H1 (cell line): ENCODE data around the gene LFNG. TPM values are rescaled to one million over a fixed set of nuclear protein-coding genes. Genes with fewer than 3 reads are reported as not detected.

Source experiments
- GABPA ChIP-seq: IDR thresholded peaks from 2 replicates; pipeline ENCODE4 v1.6.1; 2011; ENCODE audit warnings: mild to moderate bottlenecking, low read length, moderate library complexity, borderline replicate concordance; ENCODE audit not compliant: insufficient read depth
- TEAD4 ChIP-seq: IDR thresholded peaks from 2 replicates; pipeline ENCODE4 v1.6.1; 2012; ENCODE audit warnings: low read depth, low read length, inconsistent platforms, mixed read lengths
- polyA plus RNA-seq, 7 experiments: library from polyadenylated mRNA; depleted of rRNA in 3 of 7; stranded (reverse) in 5 of 7; unstranded in 2 of 7; fragments of >200 nt in 5 of 7; fragments of 200-250 nt in 2 of 7; gene quantifications; 1 replicate in 5 of 7; 2 replicates in 1 of 7; 4 replicates in 1 of 7; pipeline versions ENCODE4 v1.2.1 to v1.2.3, GENCODE V29; 2011 to 2013; ENCODE audit warnings: missing spikeins in 2 of 7, mixed read lengths in 2 of 7
- total RNA-seq: library from RNA; stranded (reverse); fragmentation: NEBNext Ultra II Directional; extraction: Animal tissue kit (Norgen Biotek cat#: 25700); gene quantifications from 2 replicates; pipeline ENCODE4 v1.2.1, GENCODE V29; 2021

Gene LFNG
- total and polyA plus RNA-seq, 2 of the 8 experiments (the other 6 are each of a cell fraction or from before 2014, with no cell fraction given) = 31.6 to 35.6 TPM

GRCh38 chr7:2516194-2516555 is 3.4 kb upstream of the LFNG start (continued):
- TF ChIP-seq GABPA = no peak
- TF ChIP-seq TEAD4 = no peak
